GM19438 (cell line): Measurements from ENCODE around the gene RPTOR.
"Not testable (repeated sequence)": the region's sequence is repeated elsewhere in the genome, so short reads cannot be mapped to it uniquely, and the experiment has no call there.

ENCODE experiments used
- ATAC-seq: cut with Tn5 transposase; IDR thresholded peaks from one replicate; pipeline ENCODE4 v1.9.1; 2021; ENCODE audit warnings: low read depth; ENCODE audit not compliant: unreplicated experiment

The RPTOR gene

GRCh38 chr17:80679816-80680215, 135.2 kb downstream of the RPTOR start:
- no peak for ATAC-seq

DNA sequence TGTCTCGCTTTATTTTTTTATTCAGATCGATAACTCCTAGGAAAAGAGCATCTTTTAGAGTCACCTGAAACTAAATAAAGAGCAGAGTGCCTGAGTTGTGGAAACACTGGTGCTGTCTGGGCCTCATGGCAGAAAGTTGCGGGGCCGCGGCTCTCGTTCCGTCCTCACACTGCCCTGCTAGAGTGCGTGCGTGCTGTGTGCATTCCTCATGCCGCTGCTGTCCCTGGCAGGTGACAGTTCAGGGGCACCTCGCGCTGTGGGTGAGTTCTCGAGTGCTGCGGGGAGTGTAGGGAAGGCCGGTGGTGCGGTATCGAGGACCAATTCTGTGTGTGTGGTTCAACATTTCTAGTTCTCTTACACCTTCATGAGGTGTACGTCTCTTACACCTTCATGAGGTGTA, 136.6 kb downstream of the RPTOR start:
- ATAC-seq = no peak

- no peak for ATAC-seq
Observed at GRCh38 chr17:80682372-80682771, 137.7 kb downstream of the RPTOR start.

DNA sequence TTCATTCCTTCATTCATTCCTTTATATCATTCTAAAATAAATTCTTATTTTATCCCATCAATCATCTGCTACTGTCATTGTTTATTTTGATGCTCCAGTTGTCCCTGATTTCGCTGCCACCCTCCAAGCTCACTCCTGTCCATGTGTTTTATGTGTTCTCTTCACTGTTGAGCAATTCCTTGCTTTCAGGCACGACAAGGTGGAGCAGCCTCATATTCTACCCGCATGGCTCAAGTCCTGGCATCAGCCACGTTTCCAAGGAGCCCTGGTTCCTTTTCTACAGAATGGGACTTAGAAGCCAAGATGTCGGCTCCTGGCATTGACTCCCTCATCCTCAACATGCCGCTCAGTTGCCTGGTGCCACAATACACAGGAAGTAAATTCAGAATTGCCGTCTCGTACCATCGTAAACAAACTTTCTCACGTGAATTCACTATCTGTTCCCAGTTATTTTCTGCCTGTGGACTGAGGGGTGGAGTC, 139.0 kb downstream of the RPTOR start:
- ATAC-seq = no peak

DNA sequence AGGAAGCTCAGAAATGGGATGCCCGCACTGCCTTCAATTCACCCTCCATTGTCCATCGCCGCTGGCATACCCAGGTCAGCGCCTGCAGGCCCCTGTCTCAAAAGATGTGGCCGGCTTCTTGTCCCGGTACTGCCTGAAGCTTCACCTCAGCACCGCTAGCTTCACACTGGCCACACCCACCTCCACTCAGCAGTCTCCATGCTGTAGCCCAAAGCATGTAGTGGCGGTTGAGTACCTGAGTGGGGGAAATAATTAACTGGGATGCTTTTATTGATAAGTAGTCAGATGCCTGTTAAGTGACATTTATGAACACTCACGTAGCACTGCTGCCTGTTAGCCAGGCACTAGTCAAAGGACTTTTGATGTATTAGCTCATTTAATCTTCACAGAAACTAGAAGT, 143.2 kb downstream of the RPTOR start:
- no peak for ATAC-seq

- ATAC-seq = no peak
Observed at GRCh38 chr17:80689129-80689619, 144.5 kb downstream of the RPTOR start.

DNA sequence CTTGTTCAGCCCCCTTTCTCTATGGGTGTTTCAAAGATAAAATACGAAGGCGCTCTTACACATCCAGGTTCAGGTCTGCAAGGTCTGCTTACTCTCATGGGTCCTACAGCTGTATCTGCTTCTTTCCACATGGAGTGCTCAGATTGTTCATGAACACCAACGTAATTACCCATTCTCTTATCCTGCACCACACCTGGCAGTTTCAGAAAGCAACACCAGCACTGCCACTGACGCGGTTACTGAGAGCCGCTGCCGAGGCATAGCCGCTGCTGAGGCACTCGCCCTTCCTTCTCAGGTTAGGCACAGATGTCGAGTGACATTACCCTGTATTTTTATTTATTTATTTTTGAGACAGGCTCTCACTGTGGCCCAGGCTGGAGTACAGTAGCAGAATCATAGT, 147.1 kb downstream of the RPTOR start:
- ATAC-seq = no peak

- ATAC-seq = no peak
Observed at GRCh38 chr17:80692931-80693467, 148.4 kb downstream of the RPTOR start.

DNA sequence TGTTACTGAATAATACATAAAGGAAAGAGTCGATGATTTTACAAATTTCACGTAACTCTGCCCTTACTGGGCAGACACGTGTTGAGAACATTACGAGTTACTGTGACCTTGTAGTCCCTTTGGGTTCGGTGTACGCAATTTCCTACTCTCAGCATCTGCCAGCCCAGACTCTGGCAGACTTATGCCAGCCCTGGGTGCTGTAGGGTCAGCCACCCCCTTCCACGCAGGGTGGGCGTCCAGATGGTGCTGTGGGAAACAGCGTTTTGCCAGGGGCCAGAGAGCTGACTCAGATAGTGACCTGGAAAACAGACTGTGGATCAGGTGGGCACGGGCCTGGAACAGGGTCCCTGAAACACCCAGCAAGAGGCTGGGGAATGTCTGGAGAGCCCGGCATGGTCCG, 148.9 kb downstream of the RPTOR start:
- no peak for ATAC-seq

GRCh38 chr17:80694085-80694991, 149.7 kb downstream of the RPTOR start:
- ATAC-seq = no peak

DNA sequence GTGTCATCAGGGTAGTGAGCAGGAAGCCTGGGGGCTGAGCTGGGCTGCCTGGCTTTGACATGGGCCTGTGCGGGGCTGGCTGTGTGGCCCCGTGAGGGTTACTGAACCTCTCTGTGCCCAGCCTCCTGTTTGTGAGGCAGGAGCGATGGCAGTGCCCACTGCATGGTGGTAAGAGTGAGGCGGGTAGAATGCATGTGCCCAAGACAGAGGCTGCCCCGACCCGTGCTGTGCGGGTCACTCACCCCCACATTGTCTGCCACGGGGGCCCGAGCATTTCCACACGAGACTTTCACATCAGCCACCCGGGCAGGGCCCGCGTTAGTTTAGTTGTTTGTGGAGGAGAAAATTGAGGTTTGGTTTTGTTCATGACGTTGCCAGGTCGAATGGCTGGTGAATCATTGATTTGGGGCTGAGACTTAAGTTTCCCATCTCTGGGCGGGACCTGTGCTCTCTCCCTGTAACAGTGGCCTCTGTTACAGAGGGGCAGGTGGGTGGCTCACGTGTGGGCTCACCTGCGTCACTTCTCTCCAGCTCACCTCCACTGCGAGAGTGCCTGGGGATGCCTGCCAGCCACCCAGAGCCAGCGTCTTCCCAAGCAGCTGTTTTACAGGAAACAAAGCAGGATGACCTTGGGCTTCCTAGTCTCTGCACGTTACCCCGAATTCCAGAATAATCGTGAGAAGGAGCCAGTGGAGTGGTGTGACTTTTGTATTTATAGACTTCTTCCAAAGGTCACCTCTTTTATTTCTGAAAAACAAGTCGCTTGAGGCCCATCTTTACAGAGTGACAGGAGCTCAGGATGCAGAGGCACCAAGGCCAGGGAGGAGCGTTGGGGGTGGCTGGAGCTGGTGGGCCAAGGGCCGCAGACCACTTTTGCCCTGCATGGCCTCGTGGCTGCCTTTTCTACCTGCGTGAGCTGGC, 150.6 kb downstream of the RPTOR start:
- no peak for ATAC-seq

DNA sequence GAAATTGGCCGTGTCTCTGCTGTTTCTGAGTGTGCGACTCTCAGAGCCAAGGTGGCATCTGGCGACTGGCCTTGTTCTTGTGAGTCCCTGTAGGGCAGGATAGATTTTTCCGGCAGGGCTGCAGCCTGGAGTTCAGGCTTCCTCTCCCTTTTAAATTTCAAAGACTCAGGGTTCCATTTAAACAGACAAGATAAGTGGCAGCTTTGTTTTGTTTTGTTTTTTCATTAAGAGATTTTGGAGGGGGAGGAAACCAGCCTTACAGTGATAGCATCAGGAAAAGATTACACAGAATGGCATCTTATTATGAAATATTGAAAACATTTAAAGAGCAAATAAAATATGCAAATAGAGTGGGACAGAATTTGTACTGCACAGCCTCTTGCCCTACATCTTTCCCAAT, 151.3 kb downstream of the RPTOR start:
- no peak for ATAC-seq

DNA sequence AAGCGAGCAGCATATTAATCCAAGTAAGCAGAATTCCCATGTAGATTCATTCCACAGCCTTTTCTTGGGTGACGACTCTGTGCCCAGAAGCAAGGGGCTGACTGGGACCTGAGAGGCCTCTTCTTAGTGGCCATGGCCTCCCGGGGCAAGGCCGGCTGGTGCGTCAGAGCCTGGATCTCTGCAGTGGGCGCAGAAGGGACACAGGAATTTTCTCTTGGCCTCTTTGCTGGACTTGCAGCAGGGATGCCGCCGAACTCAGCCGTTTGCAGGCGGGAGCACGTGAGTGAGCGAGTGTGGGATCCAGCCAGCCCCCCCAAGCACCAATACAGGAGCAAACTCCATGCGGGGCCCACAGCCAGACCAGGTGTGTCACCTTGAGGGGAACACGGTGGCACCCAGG, 151.8 kb downstream of the RPTOR start:
- no peak for ATAC-seq

GRCh38 chr17:80696964-80697363, 152.3 kb downstream of the RPTOR start:
- ATAC-seq = no peak

- no peak for ATAC-seq
Observed at GRCh38 chr17:80698297-80698696, 153.7 kb downstream of the RPTOR start.

DNA sequence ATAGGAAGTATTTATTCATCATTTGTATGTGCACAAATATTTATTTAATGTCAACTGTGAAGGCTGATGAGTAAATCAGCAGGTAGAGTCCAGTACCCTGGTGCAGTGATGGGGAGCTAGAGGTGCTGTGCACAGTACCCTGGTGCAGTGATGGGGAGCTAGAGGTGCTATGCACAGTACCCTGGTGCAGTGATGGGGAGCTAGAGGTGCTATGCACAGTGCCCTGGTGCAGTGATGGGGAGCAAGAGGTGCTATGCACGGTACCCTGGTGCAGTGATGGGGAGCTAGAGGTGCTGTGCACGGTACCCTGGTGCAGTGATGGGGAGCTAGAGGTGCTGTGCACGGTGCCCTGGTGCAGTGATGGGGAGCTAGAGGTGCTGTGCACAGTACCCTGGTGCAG, 154.6 kb downstream of the RPTOR start:
- ATAC-seq = not testable (repeated sequence)

DNA sequence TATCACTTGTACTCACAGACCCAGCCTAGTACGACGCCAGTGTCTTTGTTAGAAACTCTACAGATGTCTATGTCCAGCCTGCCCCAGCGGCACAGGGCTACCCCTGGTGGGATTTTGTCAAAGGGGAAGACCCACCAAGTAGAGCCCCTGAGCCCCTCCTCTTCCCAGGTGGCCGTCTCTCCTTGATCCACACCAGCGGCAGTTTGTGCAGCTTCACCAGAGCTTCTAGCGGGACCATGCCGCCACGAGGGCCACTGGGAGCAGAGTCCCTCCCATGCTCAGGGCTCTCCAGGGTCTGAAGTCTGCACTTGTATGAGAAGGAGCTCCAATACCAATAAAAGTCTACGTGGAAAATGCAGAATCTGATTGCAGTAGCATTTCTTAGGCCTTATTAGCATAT, 157.1 kb downstream of the RPTOR start:
- ATAC-seq = no peak

DNA sequence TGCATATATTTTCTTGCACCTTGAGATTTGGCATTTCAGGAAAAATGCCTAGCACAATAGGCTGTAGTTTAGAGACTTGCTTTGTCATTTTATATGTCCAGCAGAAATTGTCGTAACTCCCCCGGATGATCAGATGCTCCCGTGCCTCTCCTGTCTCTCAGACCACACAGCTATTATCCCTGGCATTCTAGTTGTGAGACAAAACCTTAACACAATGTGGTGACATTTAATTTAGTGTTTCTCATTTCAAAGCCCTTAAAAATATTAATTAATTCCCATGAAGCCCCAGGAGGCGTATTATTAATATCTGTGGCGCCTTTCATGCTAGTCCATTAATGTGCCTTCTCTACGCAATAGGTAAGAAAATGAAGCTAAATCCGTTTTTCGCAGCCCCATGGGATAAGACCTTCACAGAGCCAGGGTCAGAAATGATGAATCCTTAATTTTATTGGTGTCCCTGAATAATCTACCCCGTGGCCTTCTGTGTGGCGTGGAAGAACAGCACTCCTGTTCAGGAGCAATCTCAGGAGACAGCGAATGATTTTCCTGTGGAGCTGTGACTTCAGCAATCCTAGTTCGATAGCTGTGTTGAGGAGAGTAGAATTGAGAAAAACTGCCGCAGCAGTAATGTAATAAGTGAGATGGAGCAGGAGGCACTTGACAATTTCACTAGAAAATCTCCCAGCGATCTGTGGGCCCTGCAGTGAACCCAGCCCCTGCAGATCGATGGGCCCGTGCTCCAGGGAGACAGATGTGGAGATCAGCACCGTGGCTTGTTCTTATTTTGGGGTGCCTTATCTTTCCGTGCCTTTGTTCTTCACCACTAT, 157.9 kb downstream of the RPTOR start:
- no peak for ATAC-seq

GRCh38 chr17:80703142-80703478, 158.5 kb downstream of the RPTOR start:
- no peak for ATAC-seq

- no peak for ATAC-seq
Observed at GRCh38 chr17:80704381-80704819, 159.8 kb downstream of the RPTOR start.
